IMR-90 (cell line): Measurements from ENCODE around the gene ZNF385B.
"Not testable (repeated sequence)": the region's sequence is repeated elsewhere in the genome, so short reads cannot be mapped to it uniquely, and the experiment has no call there.

Experiments
- BHLHE40 ChIP-seq: fragments of 150-350 bp; IDR thresholded peaks from 2 replicates; pipeline ENCODE4 v1.6.1; 2016; ENCODE audit warnings: mild to moderate bottlenecking, low read depth, low read length
- CEBPB ChIP-seq: IDR thresholded peaks from 2 replicates; pipeline ENCODE4 v1.6.1; 2012; ENCODE audit warnings: low read depth, low read length, improper control_type of control experiment
- CTCF ChIP-seq: conservative IDR thresholded peaks from 2 replicates; pipeline ENCODE4 v1.5.1; 2012; ENCODE audit warnings: mild to moderate bottlenecking, low read depth, low read length, improper control_type of control experiment
- ELK1 ChIP-seq: fragments of 150-350 bp; IDR thresholded peaks from 2 replicates; pipeline ENCODE4 v1.6.1; 2016; ENCODE audit warnings: low read depth, mild to moderate bottlenecking, low read length, moderate library complexity, borderline replicate concordance
- MAZ ChIP-seq: IDR thresholded peaks from 2 replicates; pipeline ENCODE4 v1.6.1; 2012; ENCODE audit warnings: low read depth, mild to moderate bottlenecking, low read length, improper control_type of control experiment, moderate library complexity, borderline replicate concordance
- MXI1 ChIP-seq: IDR thresholded peaks from 2 replicates; pipeline ENCODE4 v1.6.1; 2012; ENCODE audit warnings: low read depth, mild to moderate bottlenecking, low read length, moderate library complexity, borderline replicate concordance
- POLR2A ChIP-seq: IDR thresholded peaks from 2 replicates; pipeline ENCODE4 v1.6.1; 2012; ENCODE audit warnings: mild to moderate bottlenecking, low read depth, low read length
- RAD21 ChIP-seq: IDR thresholded peaks from 2 replicates; pipeline ENCODE4 v1.6.1; 2012; ENCODE audit warnings: low read length, improper control_type of control experiment
- RCOR1 ChIP-seq: IDR thresholded peaks from 2 replicates; pipeline ENCODE4 v1.6.1; 2012; ENCODE audit warnings: mild to moderate bottlenecking, low read length, improper control_type of control experiment; ENCODE audit not compliant: insufficient replicate concordance
- USF2 ChIP-seq: fragments of 150-350 bp; IDR thresholded peaks from 2 replicates; pipeline ENCODE4 v1.6.1; 2017; ENCODE audit warnings: mild to moderate bottlenecking, antibody characterized with exemption, low read length, low read depth

GRCh38 chr2:179629776-179630175, 231.6 kb downstream of the ZNF385B start:
- not testable (repeated sequence) for TF ChIP-seq RCOR1, POLR2A, CTCF, ELK1, USF2, MXI1, CEBPB, BHLHE40, MAZ, RAD21
